A549 (cell line): ENCODE results near the gene BAHD1.

Experiments
- POLR2A ChIP-seq: IDR thresholded peaks from 2 replicates; pipeline ENCODE4 v1.6.1; 2012; ENCODE audit warnings: mild to moderate bottlenecking, low read length
- RAD21 ChIP-seq, 2 experiments: fragments of >200 bp in 1 of 2; sonication (Bioruptor Twin) in 1 of 2; formaldehyde crosslinking in 1 of 2; IDR thresholded peaks in 1 of 2; conservative IDR thresholded peaks in 1 of 2; 2 replicates in 1 of 2; 3 replicates in 1 of 2; pipeline ENCODE4 v1.6.1; 2012 to 2018; ENCODE audit warnings: inconsistent platforms in 1 of 2
- TF ChIP-seq, protein P1 (sequence below): fragments of >200 bp; sonication (Bioruptor Twin); formaldehyde crosslinking; IDR thresholded peaks from 3 replicates; pipeline ENCODE4 v1.5.1; 2016

DNA sequence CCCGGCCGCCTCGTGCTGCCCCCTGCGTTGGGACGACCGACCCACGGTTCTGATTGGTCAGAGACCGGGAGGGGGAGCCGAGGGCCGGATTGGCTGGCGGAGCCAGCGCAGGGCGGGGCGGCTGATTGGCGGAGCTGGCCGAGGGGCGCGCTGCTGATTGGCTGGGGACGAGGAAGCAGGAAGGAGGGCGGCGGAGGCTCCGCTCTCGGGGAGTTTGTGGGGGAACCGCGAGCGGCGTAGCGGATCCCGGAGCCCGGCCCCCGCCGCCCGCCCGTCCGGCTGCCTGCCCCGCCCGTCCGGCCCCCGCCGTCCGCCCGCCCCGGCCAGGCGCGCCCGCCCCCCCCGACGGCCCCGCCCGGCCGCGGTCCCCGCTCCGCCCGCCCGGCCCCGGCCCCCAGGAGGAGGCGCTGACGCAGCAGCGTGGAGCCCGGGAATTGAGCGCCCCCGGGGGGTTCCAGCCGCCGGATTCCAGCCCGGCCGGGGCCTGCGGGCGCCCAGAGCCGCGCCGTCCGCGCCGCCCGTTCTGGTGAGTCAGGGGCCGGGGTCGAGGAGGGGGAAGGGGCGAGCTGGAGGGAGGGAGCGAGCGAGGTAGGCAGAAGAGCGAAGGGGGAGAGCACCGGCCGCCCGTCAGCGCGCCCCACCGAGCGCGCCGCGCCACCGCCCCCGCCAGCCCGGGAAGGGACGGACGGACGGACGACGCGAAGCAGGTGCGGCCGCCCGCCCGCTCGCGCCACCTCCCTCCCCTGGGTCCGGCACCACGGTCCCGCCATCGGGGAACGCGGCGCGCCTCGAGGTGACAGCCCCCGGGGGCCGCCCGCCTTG is at the start of gene BAHD1:
- TF ChIP-seq POLR2A = no peak
- TF ChIP-seq, protein P1, sequence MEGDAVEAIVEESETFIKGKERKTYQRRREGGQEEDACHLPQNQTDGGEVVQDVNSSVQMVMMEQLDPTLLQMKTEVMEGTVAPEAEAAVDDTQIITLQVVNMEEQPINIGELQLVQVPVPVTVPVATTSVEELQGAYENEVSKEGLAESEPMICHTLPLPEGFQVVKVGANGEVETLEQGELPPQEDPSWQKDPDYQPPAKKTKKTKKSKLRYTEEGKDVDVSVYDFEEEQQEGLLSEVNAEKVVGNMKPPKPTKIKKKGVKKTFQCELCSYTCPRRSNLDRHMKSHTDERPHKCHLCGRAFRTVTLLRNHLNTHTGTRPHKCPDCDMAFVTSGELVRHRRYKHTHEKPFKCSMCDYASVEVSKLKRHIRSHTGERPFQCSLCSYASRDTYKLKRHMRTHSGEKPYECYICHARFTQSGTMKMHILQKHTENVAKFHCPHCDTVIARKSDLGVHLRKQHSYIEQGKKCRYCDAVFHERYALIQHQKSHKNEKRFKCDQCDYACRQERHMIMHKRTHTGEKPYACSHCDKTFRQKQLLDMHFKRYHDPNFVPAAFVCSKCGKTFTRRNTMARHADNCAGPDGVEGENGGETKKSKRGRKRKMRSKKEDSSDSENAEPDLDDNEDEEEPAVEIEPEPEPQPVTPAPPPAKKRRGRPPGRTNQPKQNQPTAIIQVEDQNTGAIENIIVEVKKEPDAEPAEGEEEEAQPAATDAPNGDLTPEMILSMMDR = no peak
- TF ChIP-seq RAD21 (conservative IDR thresholded peaks at IDR 0.05 in 1 of 2, IDR thresholded peaks at IDR 0.05 in 1 of 2) = 0 out of 5 replicates have a peak, but pooled peaks of 1 of the 2 experiments have one; percentile 11
